HG02642 (cell line): Measurements from ENCODE around the gene TAF8.

Experiments used
- ATAC-seq: cut with Tn5 transposase; IDR thresholded peaks from one replicate; pipeline ENCODE4 v1.9.1; 2021; ENCODE audit warnings: mild to moderate bottlenecking; ENCODE audit not compliant: unreplicated experiment, poor library complexity

The TAF8 gene

DNA sequence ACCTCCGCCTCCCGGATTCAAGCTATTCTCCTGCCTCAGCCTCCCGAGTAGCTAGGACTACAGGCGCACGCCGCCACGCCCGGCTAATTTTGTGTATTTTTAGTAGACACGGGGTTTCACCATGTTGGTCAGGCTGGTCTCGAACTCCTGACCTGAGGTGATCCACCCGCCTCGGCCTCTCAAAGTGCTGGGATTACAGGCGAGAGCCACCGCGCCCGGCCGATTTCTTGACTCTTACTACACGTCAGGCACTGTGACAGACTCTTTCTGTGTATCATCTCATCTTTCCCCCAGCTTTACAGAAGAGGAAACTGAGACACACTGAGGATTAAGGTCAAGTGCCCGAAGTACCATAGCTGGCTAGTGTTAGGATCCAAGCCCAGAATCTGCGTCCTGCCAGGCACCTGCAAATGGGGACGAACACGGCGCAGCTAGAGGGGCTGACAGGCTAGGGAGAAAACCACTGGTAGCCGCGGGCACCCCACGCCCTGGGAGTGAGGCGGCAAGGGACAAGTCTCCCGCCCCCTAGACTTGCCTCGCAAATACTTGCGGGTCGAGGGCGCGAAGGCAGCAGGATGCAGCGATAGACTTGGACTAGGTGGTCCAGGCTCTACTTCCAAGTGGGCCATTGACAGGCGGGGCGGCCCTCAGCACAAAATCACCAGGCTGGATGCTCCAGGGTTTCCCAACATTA, 1.1 kb upstream of the TAF8 start:
- no peak for ATAC-seq

DNA sequence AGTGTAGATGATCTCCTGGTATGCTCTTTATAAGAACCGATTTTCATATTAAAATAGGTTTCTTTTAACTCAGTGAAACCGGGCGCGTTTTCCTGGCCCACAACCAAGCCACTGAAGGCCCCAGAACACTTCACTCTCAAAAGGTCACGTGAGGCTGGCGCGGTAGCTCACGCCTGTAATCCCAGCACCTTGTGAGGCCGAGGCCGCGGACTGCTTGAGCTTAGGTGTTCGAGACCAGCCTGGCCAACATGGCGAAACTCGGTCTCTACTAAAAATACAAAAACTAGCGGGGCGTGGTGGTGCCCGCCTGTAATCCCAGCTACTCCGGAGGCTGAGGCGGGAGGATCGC, 402 bp upstream of the TAF8 start:
- ATAC-seq, result no peak

DNA sequence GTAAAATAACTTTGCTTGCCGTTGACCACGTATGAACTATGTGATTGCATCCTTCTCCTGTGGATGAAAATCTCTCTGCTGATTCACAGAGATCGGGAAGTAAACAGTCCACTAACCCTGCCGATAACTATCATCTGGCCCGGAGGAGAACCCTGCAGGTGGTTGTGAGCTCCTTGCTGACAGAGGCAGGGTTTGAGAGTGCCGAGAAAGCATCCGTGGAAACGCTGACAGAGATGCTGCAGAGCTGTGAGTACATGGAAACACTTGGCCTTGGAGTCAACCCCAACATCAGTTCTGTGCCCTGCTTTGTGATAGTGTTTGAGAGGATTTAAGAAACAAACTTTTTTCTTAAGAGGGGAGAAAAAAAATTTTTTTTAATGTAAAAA, 937 bp downstream of the TAF8 start:
- ATAC-seq, result no peak

DNA sequence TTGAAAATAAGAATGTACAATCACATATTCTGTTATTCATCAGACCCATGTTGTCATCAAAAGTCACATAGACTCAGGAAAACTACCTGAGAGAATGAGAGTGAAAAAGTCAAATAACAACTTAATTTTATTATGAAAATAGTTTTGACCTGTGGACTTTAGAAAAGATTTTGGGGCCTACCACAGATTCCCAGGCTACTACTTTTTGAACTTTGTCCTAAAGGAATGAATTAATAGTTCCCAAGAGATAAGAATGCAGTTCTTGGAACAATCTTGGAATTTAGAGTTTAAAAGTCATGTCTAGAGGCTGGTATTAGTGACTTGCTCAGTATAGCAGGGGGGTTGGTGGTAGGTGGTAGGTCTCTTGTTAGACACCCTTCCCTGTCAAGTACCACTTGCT, 3.3 kb downstream of the TAF8 start:
- no peak for ATAC-seq

DNA sequence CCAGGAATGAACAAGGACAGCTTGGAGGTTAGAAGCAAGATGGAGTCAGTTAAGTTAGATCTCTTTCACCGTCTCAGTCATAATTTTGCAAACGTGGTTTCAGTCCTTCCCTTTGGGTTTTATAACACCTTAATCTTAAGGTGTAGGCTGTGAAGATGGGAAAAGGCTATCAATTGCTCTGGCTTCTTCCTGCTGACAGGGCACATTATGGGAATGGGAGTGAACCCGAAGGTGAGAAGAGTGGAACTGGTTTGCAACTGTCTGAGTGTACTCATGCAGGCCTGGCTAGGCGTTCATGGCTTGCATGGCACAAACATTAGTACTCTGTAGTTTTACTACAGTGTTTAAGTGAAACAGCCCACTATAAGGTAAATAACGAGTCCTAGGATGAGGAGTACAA, 9.4 kb downstream of the TAF8 start:
- no peak for ATAC-seq

DNA sequence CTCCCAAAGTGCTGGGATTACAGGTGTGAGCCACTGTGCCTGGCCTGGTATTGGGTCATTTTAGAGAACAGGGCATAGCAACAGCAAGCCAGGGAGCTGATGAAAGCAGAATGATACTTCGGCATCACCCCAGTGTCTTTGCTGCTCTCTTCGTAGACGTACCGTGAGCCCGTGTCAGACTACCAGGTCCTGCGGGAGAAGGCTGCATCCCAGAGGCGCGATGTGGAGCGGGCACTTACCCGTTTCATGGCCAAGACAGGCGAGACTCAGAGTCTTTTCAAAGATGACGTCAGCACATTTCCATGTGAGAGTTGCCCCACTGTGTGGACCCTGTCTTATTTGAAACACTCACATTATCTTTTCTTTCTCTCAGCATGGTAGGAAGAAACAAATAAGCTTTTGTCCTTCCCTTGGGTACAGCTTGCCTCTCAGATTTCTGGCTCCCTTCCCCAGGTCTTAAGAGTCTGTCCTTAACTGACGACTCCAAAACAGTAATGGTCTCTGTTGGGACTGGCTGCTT, 15.9 kb downstream of the TAF8 start:
- ATAC-seq, result no peak

DNA sequence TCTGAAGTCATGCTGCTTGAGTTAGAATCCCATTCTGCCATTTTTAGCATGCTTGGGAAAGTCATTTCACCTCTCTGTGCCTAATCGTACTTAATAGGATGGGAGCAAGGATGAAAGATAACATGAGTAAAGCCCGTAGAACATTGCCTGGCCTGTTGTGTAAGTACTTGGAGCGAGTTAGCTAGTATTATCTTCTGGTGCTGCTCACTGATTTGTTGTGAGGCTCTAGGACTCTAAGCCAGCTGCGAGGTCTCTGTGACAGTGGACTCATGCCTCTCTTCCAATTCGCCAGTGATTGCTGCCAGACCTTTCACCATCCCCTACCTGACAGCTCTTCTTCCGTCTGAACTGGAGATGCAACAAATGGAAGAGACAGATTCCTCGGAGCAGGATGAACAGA, 17.8 kb downstream of the TAF8 start:
- ATAC-seq, result no peak

DNA sequence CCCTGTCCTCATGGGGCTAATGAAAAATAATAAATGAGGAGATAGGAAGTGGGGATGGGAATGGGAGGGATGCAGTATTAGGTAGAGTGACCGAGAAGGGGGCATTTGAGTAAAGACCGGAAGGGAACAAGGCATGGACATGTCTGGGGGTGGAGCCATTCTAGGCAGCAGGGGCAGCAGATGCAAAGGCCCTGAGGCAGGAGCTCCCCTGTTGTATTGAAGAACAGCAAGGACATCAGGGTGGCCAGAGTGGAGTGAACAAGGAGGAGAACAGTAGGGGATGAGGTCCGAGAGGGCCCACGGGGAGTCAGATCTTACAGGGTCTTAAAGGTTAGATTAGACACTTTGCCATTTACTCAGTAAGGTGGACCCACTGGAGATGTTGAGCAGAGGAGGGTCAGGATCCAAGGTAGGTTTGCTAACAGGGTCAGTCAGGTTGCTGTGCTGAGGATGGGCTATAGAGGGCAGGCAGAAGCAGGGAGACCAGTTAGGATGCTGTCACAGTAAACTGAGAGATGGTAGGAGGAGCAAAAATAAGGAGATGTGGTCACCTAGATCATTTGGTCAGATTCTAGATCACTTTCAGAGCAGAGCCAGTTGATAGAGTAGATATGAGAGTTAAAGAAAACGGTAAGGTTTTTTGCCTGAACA, 18.7 kb downstream of the TAF8 start:
- ATAC-seq, result no peak

DNA sequence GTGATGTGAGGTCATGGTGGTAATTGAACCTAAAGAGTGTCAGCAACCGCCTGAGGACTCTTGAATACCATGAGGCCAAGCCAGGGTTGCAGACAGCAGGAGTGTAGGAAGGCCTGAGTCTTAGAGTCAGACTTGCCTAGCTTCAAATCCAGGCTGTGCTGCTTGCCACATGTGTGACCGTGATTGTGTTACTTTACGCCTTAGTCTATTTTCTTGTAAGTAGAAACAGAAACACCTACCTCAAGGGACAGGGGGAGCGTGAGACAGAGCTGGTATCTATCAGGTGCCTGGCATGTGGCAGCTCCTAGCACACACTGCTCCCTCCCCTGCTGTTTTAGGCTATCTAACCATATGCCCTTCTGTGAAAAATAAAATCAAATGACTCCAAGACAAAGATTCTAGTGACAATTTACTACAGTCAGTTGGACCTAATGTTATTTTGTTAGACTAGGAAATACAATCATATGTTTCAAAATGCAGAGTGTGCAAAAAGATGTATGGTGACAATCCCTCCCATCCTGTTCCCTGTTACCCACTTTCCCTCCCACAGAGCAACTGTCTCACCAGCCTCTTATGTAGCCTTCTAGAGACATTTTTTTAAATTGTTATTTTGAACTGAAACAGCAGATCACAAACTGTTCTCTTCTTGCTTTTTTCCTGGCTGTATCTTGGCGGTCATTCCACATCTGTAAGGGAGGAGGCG, 21.7 kb downstream of the TAF8 start:
- ATAC-seq, result no peak

DNA sequence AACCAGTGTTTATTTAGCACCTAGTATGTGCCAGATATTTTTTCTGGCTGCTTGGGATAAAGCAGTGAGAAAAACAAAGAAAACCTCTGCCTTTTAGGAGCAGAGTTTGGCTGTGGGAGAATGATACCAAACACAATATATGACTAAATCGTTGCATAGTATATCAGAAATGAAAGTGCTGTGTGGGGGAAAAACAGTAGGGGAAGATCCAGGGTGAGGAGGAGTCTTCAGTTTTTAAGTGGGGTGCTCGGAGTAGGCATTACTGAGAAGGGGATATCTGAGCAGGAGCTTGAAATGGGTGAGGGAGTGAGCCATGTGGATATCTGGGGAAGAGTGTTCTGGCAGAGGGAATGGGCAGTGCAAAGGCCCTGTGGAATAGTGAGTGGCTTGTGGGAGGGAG, 23.0 kb downstream of the TAF8 start:
- no peak for ATAC-seq

DNA sequence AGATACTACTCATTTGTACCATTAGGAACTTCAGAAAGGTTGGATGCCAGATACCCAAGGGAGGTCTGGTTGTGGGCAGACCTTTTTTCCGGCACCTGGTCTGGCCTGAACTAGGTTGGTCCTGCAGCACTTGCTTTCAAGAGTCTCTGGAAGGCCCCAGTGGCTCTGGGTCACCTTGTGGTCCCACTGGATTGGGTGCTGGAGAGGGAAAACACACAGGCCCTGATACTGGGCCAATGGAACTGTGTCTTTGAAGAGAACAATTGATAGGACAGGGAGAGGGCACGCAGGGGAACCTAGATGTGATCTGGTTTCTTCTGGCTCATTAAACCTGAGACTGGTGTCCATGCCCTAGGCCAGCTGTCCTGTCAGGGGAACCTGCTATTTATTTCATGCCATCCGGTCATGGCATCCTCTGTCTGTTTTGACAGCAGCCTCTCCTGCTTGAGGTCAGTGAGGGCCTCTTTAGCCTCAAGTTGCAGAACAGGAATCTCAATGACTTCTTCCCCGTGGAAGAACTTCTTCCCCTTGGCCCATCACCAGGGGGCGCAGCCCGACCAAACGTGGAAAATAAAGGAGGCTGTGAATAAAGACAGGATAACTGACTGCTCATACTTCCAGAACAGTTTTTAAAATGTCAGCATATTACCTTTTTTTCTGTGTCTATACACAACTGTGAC, 25.0 kb downstream of the TAF8 start:
- no peak for ATAC-seq

DNA sequence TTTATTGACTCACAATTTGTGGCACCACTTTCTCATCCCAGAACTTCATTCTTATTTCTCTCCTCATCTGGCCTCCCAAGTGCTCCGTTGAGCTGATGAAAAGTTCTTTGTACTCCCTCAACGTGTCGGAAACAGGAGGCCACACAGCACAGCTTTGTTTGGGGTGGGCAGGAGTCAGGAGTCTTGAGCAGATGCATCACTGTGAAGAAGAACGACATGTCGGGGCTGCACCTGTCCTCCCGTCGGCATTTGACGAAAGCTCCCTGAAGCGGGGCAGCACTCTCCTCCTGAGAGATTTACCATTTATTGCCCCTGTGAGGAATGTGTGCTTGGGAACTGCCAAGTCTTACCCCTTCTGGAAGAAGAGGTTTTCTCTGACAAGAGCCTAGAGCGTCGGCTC, 28.1 kb downstream of the TAF8 start:
- no peak for ATAC-seq

DNA sequence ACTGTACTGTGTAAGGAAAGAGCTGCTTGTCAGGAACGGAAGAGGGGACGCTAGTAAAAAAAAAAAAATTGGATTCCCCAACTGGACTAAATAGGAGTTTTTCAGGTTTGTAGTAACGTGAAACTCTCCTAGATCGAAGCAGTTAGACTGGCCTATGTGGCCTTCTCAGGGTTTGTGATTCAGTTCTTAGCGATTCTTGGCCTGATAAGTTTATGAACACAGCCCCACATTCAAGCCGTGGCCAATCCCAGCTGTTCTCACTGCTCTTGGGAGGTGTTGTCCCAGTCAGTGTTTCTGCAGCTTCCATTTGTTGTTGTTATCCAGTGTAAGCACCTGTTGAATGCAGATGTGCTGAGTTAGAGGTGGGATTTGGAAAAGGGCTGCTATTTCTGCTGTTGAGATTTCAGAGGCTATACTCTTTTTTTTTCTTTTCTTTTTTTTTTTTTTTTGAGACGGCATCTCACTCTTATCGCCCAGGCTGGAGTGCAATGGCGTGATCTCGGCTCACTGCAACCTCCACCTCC, 29.7 kb downstream of the TAF8 start:
- no peak for ATAC-seq

DNA sequence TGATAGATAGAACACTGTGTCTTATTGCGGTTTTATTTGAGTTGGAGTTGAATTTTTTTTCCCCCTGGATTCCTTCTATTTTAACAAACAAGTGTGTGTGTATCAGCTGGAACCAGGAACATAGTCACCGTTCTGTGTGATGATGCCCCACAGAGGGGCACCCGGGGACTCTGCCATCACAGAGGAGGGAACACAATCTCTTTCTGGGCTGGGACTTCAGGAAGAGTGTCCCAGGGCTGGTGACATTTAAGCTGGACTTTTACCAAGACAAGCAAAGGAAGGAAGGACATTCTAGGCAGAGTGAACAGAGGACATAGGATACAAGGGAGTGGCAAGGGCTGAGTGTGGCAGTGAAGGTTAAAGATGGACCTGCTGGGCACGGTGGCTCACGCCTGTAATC, 33.2 kb downstream of the TAF8 start:
- ATAC-seq, result no peak

DNA sequence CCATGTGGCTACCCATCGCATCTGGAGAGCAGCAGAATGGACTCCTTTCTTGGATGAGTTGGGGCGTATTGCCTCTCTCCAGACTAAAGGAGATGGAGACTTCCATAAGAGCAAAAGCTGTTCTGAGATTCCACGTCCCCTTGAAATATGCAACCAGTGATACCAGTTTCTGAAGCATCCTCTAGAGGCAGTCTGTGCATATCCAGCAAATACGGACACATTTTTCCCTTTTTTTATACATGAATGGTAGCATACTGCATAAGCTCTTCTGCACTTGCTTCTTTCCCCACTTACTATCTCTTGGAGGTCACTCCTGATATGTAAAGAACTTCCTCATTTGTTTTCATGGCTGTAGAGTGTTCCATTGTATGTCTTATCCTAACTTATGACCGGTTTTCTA, 34.6 kb downstream of the TAF8 start:
- ATAC-seq, result no peak

DNA sequence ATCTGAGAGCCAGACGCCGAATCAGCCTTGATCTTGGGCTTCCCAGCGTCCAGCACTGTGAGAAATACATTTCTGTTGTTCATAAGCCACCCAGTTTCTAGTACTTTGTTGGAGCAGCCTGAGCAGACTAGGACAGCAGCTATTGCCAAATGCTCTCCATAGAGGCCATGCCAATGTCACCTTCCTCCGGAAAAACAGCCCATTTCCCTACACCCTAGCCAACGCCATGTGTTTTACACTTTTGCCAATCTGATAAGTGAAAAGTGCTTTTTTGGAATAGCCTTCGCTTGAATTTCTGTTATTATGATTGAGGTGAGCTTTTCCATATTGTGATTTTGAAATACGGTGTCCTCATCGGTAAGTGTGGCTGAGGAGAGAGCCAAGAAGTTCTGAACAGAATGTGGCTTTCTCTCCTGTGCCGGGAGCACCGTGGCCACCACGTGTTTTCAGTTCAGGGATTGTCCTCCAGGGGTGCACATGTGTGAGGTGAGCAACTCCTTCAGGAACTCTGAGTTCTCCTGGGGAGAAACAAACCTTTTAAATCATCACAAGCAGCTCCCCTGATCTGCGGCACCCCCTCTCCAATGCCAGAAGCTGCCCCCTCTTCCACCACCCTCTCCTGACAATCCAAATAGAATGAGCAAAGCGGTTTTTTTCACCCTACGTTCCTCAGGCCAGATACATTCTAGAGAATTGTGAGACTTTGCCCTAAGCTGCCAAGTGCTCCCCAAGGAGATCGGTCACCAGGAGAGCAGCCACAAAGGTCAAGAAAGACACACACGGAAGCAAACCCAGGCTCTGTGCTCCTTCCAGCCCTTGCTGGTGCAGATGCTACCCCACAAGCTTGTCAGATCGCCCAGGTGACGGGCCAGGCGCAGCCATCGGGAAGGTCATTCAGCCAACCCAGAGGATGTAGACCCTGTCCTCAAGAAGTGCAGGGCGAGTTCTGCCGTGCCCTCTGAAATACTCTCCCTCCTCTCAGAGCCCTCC, 36.0 kb downstream of the TAF8 start:
- no peak for ATAC-seq

DNA sequence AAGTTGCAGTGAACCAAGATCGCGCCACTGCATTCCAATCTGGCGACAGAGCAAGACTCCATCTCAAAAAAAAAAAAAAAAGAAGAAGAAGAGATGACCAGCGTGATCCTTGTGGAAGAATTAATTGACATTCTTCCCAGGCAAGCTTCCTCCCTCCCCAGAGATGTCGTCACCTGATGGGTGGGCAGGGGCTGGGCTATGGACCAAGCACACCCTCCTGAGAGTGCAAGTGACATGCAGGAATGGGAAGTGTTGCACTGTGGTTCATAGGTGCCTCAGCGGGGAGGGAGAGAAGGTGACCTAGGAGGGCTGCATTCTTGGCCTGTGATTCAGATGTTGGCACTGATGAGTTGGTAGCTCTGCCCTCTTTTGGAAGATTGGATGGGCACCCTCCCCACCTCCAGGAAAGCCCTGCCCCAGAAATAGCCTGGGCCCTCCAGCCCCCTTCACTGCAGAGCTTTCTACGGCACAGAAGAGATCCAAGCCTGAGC, 37.8 kb downstream of the TAF8 start:
- ATAC-seq, result no peak

DNA sequence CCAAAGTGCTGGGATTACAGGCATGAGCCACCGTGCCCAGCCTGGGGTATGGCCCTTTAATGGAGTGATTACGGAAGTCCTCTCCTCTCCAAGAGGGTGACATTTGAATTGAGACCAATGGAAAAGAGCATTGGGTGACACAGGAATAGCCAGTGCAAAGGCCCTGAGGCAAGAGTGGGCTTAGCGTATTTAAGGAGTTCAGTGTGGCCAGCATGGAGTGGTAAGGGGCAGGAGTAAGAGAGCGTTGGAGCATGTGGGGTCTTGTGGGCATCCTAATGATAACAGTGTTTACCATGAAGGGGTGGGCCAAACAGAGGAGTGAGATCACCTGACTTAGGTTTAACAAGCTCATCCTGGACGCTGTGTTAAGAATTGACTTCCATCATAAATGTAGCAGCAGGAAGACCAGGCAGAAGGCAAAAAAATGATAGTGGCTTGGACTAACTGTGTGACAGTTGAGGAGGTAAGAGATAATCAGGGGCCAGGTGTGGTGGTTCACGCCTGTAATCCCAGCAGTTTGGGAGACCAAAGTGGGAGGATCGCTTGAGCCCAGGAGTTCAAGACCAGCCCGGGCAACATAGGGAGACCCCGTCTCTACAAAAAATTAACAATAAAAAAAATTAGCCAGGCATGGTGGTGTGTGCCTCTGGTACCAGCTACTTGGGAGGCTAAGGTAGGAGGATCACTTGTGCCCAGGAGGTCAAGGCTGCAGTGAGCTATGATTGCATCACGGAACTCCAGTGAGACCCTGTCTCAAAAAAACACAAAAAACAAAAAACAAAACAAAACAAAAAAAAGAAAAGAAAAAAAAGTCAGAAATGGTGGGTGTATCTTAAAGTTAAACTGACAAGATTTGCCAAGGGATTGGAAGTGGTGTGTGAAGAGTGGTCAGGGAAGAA, 40.7 kb downstream of the TAF8 start:
- ATAC-seq, result no peak

DNA sequence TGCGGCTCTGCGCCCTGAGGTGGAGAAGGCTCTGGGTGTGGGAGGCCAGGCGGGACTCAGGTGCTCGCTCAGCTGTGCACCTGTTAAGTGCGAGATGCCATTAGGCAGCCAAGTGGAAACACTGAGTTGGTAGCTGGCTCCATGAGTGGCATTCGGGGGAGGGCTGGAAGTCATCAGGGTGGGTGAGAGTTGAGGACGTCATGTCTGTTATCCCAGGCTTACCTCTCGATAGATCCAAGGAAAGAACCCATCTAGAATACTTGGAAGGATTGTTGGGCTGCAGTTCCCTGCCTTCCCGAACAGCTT, 41.3 kb downstream of the TAF8 start:
- no peak for ATAC-seq
